BE2C (cell line): Measurements from ENCODE around the gene SLC27A1.
A peak's percentile ranks its signal among the peaks of the same experiment; 100 is the strongest.

ENCODE experiments used
- DNase-seq: peaks from one replicate; pipeline ENCODE4 v3.0.0-alpha.2; 2020
- H3K27me3 ChIP-seq: fragments of 250-450 bp; sonication (Bioruptor Pico); 2 replicates; pipeline ENCODE4 v1.5.1; 2020; ENCODE audit warnings: mild to moderate bottlenecking
- H3K36me3 ChIP-seq: fragments of 250-450 bp; sonication (Bioruptor Pico); 2 replicates; pipeline ENCODE4 v1.5.1; 2020; ENCODE audit warnings: mild to moderate bottlenecking
- H3K4me1 ChIP-seq: fragments of 250-450 bp; sonication (Bioruptor Pico); 2 replicates; pipeline ENCODE4 v1.5.1; 2020
- H3K4me3 ChIP-seq: 2 replicates; pipeline ENCODE4 v1.5.1; 2011; ENCODE audit warnings: low read depth, low read length
- H3K9me3 ChIP-seq: fragments of 250-450 bp; sonication (Bioruptor Pico); 2 replicates; pipeline ENCODE4 v1.5.1; 2020
- TF ChIP-seq, protein P1 (sequence below): IDR thresholded peaks from 2 replicates; pipeline ENCODE4 v1.5.1; 2012; ENCODE audit warnings: mild to moderate bottlenecking, low read depth, low read length

Gene SLC27A1

DNA sequence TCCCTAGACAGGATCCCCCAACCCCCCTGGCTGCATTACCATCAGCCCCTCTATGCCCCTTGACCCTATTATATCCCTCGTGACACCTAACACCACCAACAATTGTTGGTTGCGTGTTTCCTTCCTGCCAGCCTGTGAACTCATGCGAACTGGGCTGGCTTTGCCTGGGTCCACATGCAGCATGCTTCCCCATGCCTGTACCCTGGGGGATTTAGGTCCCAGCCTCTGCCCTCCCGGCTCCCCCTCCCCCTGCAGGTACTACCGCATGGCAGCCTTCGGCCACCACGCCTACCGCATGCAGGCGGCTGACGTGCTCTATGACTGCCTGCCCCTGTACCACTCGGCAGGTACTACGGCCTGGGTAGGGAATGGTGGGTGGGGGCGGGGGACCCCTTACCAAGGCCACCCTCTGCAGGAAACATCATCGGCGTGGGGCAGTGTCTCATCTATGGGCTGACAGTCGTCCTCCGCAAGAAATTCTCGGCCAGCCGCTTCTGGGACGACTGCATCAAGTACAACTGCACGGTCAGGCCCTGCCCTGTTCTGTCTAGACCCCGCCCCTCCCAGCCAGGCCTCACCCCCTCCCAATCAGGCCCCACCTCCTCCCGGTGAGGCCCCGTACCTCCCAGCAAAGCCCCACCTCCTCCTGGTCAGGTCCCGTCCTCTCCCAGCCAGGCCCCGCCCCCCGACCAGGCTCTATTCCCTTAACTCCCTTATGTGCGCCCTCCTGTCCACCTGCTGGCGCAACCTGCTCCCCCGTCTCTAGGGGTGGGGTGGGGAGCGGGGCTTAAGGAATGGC is 18.5 kb downstream of the SLC27A1 start:
- DNase-seq, result peak; percentile 78
- TF ChIP-seq, protein P1, sequence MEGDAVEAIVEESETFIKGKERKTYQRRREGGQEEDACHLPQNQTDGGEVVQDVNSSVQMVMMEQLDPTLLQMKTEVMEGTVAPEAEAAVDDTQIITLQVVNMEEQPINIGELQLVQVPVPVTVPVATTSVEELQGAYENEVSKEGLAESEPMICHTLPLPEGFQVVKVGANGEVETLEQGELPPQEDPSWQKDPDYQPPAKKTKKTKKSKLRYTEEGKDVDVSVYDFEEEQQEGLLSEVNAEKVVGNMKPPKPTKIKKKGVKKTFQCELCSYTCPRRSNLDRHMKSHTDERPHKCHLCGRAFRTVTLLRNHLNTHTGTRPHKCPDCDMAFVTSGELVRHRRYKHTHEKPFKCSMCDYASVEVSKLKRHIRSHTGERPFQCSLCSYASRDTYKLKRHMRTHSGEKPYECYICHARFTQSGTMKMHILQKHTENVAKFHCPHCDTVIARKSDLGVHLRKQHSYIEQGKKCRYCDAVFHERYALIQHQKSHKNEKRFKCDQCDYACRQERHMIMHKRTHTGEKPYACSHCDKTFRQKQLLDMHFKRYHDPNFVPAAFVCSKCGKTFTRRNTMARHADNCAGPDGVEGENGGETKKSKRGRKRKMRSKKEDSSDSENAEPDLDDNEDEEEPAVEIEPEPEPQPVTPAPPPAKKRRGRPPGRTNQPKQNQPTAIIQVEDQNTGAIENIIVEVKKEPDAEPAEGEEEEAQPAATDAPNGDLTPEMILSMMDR, result no peak; the same call in 1 of the 2 replicates
- H3K4me1 ChIP-seq, result no peaks in the 10 kb centered on the region
- no peaks in the 10 kb centered on the region for H3K9me3 ChIP-seq
- no peaks in the 10 kb centered on the region for H3K27me3 ChIP-seq
- H3K4me3 ChIP-seq, result no peak overlapping the region
- no peaks in the 10 kb centered on the region for H3K36me3 ChIP-seq

DNA sequence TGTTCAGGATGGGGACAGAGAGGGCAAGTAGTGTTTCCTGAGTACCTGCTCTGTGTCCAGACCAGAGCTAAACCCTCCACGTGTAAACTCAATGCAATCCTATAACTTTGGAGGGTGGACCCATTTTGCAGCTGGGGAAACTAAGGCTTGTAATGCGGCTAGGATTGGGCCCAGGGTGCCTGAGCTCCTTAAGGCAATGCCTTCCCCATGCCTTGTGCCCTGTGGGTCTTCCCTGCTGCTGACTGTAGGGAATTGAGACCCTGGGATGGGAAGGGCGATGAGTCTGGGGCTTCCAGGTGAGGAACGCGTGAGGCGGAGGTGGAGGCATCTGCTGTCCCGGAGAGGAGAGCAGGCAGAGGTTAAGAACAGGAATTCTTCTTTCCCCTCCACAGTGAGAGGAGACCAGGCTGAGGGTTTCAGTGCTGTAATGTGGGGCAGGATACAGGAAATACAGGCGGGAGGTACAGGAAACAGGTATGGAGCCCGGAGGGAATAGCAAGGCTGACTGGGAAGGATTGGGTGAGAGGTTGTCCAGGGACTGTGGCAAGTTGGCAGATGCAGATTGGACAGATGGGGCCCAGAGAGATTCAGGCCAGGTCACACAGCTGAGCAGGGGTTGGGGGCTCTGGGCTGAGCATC is 19.2 kb downstream of the SLC27A1 start:
- no peaks in the 10 kb centered on the region for H3K36me3 ChIP-seq
- no peaks in the 10 kb centered on the region for H3K27me3 ChIP-seq
- H3K4me3 ChIP-seq, result no peak overlapping the region
- no peaks in the 10 kb centered on the region for H3K4me1 ChIP-seq
- no peak for DNase-seq
- TF ChIP-seq, protein P1, result peak; percentile 16; the same call in 1 of the 2 replicates
- H3K9me3 ChIP-seq, result no peaks in the 10 kb centered on the region

DNA sequence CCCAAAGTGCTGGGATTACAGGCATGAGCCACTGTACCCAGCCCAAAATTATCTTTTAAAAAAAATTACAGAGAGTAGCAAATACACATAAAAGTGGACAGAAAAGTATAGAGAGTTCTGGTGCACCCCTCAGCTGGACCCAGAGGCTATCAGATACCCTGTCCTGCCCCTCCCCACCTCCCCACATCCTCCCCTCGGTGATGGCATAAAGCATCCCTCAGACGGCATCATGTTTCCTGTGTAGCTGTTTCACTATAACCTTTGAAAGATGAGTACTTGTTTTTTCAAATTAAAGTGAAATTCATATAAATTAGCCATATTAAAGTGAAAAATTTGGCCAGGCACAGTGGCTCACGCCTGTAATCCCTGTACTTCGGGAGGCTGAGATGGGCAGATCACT is 20.1 kb downstream of the SLC27A1 start:
- Histone ChIP-seq H3K4me3 (no peak overlapping the region), H3K27me3 (no peaks in the 10 kb centered on the region), H3K9me3 (no peaks in the 10 kb centered on the region), H3K4me1 (no peaks in the 10 kb centered on the region), H3K36me3 (no peaks in the 10 kb centered on the region)
- DNase-seq, result no peak
- TF ChIP-seq, protein P1, result no peak

DNA sequence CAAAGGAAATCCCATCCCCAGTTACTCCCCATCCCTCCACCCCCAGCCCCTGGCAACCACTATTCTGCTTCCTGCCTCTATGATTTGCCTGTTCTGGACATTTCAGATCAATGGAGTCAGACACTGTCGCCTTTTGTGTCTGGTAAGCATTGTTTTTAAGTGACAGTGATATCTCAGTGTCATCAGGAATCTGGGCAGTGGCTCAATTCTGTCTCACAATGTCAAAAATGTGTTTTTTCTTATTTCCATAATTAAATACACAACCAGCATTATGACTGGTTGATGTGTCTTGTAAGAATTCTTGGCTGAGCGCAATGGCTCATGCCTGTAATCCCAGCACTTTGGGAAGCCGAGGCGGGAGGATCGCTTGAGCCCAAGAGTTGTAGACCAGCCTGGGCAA is 21.0 kb downstream of the SLC27A1 start:
- Histone ChIP-seq H3K4me1 (no peaks in the 10 kb centered on the region), H3K27me3 (no peaks in the 10 kb centered on the region), H3K9me3 (no peaks in the 10 kb centered on the region), H3K36me3 (no peaks in the 10 kb centered on the region), H3K4me3 (no peak overlapping the region)
- TF ChIP-seq, protein P1, result no peak
- DNase-seq, result no peak

DNA sequence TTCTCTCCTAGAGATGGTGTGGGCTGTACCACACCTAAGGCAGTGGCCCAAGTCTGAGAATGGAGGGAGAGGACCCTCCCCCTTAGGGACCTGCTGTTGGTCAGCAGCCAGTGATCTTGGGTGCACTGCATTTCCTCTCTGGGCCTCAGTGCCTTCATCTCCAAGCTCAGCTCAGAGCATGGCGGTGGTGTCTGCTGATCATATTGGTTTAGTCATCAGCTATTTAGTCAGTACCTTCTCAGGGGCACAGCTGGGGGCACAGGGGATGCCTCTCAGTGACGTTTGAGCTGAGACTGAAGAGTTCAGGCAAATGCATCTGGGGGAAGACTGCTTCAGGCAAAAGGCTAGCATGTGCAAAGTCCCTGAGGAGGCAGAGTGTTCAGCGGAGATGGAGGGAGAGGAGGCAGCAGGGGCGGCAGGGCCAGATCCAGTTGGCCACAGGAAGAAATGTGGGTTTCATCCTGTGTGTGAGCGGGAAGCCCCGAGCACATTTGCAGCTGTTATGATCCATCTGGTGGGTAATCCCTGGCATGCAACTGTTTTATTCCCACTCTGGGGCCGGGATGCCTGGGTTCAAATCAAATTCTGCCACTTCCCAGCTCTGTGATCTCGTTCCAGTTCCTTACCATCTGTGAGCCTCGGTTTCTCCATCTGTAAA is 25.4 kb downstream of the SLC27A1 start:
- Histone ChIP-seq H3K4me3 (no peak overlapping the region), H3K36me3 (no peaks in the 10 kb centered on the region), H3K9me3 (no peaks in the 10 kb centered on the region), H3K27me3 (no peaks in the 10 kb centered on the region), H3K4me1 (no peaks in the 10 kb centered on the region)
- TF ChIP-seq, protein P1, result no peak
- no peak for DNase-seq
